Mucosa of descending colon (tissue), 3 donors: ENCODE results near the gene C6orf58. TPM values are rescaled to one million over a fixed set of nuclear protein-coding genes. Genes with fewer than 3 reads are reported as not detected.

Source experiments
- ATAC-seq: fragments of 200-7000 bp; cut with Tn5 transposase; one replicate; pipeline ENCODE4 v1.9.1; 2020; ENCODE audit warnings: mild to moderate bottlenecking, moderate library complexity
- DNase-seq, 3 donors: peaks; one replicate each; pipeline ENCODE4 v3.0.0-alpha.2; 2020
- H3K36me3 ChIP-seq: fragments of 200-600 bp; one replicate; pipeline ENCODE4 v1.8.0; 2021; ENCODE audit warnings: low read depth, mild to moderate bottlenecking
- H3K4me1 ChIP-seq: fragments of 200-600 bp; one replicate; pipeline ENCODE4 v1.8.0; 2021; ENCODE audit warnings: low read depth, mild to moderate bottlenecking
- H3K4me3 ChIP-seq: fragments of 200-600 bp; one replicate; pipeline ENCODE4 v1.8.0; 2021; ENCODE audit warnings: mild to moderate bottlenecking
- H3K9me3 ChIP-seq: fragments of 200-600 bp; one replicate; pipeline ENCODE4 v1.8.0; 2021; ENCODE audit warnings: mild to moderate bottlenecking
- intact Hi-C, 2 donors: fragments of 100-400 bp; cut with DNase I in 1 of 2; cut with micrococcal nuclease in 1 of 2; formaldehyde crosslinking; loops; one replicate each; pipeline versions ENCODE4 v1.11.0 to v1.11.1; 2022; cut with DNase I, micrococcal nuclease
- total RNA-seq, 3 donors: library from RNA; stranded (reverse); fragmentation: NEBNext Ultra II Directional in 2 of 3; extraction: Animal tissue kit (Norgen Biotek cat#: 25700) in 2 of 3; gene quantifications; one replicate each; pipeline versions ENCODE4 v1.2.1 to v1.2.4, GENCODE V29; 2021 to 2023
- TF ChIP-seq, protein P1 (sequence below): fragments of 200-600 bp; IDR thresholded peaks from one replicate; pipeline ENCODE4 v1.8.0; 2022; ENCODE audit warnings: antibody characterized with exemption, mild to moderate bottlenecking
- donor health status: DM: no; HTN: no; CAD: no; lungs with moderate emphysema.
- donor health status: DM: no; HTN: no; CAD: no.
- donor health status: DM: no; HTN: yes; CAD: no.

C6orf58 gene
- total RNA-seq, 3 donors from 2014 or later, result not detected

DNA sequence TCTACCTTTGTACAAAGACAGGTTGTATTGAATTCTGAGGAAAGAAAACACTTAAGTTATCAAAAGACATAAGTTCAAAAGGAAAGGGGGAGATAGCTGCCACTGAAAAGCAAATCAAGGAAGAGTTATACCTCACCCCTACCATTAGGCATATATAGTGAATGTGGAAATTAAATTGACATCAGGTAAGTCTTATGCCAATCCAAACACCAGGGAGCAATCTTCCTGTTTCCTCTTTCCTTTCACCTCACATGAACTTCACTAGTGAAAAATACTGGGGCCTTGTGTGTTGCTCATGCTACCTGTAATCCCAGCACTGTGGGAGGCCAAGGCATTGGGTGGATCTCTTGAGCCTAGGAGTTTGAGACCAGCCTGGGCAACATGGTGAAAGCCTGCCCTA lies 10.9 kb upstream of the C6orf58 start:
- Histone ChIP-seq H3K4me1 (no peaks in the 10 kb centered on the region), H3K9me3 (no peaks in the 10 kb centered on the region), H3K36me3 (no peaks in the 10 kb centered on the region), H3K4me3 (no peak overlapping the region)
- TF ChIP-seq, protein P1, sequence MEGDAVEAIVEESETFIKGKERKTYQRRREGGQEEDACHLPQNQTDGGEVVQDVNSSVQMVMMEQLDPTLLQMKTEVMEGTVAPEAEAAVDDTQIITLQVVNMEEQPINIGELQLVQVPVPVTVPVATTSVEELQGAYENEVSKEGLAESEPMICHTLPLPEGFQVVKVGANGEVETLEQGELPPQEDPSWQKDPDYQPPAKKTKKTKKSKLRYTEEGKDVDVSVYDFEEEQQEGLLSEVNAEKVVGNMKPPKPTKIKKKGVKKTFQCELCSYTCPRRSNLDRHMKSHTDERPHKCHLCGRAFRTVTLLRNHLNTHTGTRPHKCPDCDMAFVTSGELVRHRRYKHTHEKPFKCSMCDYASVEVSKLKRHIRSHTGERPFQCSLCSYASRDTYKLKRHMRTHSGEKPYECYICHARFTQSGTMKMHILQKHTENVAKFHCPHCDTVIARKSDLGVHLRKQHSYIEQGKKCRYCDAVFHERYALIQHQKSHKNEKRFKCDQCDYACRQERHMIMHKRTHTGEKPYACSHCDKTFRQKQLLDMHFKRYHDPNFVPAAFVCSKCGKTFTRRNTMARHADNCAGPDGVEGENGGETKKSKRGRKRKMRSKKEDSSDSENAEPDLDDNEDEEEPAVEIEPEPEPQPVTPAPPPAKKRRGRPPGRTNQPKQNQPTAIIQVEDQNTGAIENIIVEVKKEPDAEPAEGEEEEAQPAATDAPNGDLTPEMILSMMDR, result no peak
- no peak for ATAC-seq
- no peak for DNase-seq
- intact Hi-C loops, result no loop called here

DNA sequence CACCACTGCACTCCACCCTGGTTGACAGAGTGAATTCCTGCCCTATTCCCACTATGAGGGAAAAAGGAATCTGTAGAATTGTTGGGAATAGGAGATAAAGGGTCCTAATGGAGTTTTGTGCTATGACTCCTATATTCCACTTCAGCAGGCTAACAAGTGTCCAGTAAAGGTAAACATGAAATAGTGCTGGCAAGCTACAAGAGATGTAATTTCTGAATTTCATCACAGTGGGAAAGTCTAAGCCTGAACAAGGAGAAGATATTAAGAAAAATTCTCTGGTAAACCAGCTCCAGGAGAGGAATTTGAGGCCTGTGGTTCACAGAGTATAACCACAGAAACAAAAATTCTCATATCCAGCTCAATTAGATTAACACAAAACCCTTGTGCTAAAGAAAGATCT lies 10.3 kb upstream of the C6orf58 start:
- ATAC-seq, result no peak
- Histone ChIP-seq H3K4me1 (no peaks in the 10 kb centered on the region), H3K4me3 (no peak overlapping the region), H3K9me3 (no peaks in the 10 kb centered on the region), H3K36me3 (no peaks in the 10 kb centered on the region)
- intact Hi-C loops, result no loop called here
- TF ChIP-seq, protein P1, result no peak
- DNase-seq, result no peak

DNA sequence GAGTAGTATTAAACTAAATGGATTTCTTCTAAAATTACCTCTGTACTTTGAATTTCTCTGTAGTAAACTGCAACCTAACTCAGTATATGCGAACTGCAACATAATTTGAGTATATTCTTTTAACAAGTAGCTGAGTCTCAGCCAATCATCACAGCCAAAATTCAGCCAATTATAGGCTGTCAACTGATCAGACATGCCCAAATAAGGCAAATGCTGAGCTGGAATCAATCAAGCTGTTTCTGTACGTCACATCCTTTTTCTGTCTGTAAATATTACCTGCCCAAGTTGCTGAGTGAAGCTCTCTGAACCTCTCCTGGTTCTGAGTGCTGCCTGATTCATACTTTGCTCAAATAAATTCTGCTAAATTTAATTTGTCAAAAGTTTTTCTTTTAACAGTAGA lies 9.5 kb upstream of the C6orf58 start:
- Histone ChIP-seq H3K4me3 (no peak overlapping the region), H3K9me3 (no peaks in the 10 kb centered on the region), H3K36me3 (no peaks in the 10 kb centered on the region), H3K4me1 (no peaks in the 10 kb centered on the region)
- TF ChIP-seq, protein P1, result no peak
- DNase-seq, result no peak
- intact Hi-C loops, result no loop called here
- ATAC-seq, result no peak

DNA sequence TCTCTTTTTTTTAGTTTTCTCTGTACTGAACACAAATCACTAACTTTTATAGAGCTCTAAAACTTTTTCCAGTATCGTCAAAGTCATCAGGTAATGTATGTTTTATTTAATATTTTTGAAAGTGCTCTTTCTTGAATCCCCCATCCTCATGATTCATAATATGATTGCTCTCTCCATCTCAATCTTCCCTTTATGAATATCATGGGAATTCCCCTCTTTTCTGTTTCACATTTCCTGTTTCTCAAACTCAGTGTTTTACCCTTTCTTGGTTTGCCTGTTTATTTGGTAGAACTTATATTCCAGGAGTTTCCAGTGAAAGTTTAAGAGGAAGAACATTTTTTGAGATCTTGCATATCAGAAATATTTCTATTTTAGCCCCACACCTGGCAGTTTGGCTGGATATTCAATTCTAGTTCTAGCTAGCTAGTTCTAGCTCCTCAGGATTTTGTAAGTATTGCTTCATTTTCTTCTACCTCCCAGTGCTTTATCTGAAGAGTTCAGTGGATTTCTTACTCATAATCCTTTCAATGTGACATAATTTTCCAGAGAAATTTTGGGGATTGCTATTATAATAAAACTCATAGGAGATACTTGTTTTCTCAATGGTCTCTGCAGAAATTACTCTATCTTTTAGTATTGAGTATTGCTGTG lies 6.1 kb upstream of the C6orf58 start:
- TF ChIP-seq, protein P1, result no peak
- H3K4me3 ChIP-seq, result no peak overlapping the region
- no peaks in the 10 kb centered on the region for H3K36me3 ChIP-seq
- intact Hi-C loops, result no loop called here
- DNase-seq (no peak), ATAC-seq (no peak)
- no peaks in the 10 kb centered on the region for H3K4me1 ChIP-seq
- no peaks in the 10 kb centered on the region for H3K9me3 ChIP-seq

DNA sequence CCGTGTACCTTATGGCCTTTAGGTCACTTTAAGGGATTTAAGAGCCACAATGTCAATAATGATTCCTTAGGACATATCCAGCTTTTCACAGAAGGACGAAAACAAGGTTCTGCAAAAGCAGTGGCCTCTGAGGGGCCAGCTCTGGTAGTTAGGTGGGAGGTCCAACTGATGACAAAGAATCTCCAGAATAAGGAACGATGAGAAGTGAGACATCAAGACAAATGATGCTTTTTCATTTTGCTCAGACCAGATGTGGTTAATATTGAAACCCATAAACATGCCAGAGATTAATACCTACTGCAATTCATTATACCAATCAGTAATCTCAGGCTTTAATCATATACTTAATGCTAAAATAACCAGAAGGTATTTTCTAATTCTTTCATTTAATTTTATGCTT lies 1.9 kb downstream of the C6orf58 start:
- intact Hi-C loops, result no loop called here
- ATAC-seq (no peak), DNase-seq (no peak)
- TF ChIP-seq, protein P1, result no peak
- no peaks in the 10 kb centered on the region for H3K9me3 ChIP-seq
- H3K36me3 ChIP-seq, result no peaks in the 10 kb centered on the region
- H3K4me3 ChIP-seq, result no peak overlapping the region
- H3K4me1 ChIP-seq, result no peaks in the 10 kb centered on the region

DNA sequence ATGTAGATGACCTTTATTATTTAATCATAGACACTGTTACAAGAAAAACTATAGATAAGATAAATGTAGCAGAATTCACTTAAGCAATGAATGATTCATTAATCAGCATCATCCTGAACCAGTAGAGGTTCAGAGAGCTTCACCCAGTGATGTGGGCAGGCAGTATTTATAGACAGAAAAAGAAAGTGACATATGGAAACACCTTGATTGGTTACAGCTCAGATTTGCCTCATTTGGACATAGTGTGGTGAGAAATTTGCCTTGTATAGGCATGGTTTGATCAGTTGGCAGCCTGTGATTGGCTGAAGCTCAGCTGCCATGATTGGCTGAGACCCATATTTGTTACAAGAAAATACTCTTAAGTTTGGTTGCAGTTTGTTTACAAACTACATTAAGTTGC lies 4.6 kb downstream of the C6orf58 start:
- DNase-seq, result no peak
- Histone ChIP-seq H3K36me3 (no peaks in the 10 kb centered on the region), H3K9me3 (no peaks in the 10 kb centered on the region), H3K4me1 (no peaks in the 10 kb centered on the region), H3K4me3 (no peak overlapping the region)
- intact Hi-C loops, result no loop called here
- TF ChIP-seq, protein P1, result no peak
- ATAC-seq, result no peak
